Measurements from ENCODE around the gene PDHX.

Gene PDHX

GRCh38 chr11:34957206-34957605, 40.8 kb downstream of the PDHX start:
- no peak for TF ChIP-seq ZC3H10 (CRISPR knock-in tag; IDR thresholded peaks at IDR 0.05)
- TF ChIP-seq ZFP30 (CRISPR knock-in tag; IDR thresholded peaks at IDR 0.05) = no peak
- no peak for TF ChIP-seq SNAI2 (CRISPR knock-in tag; IDR thresholded peaks at IDR 0.05)
- TF ChIP-seq TCF4 (CRISPR knock-in tag; IDR thresholded peaks at IDR 0.05; ENCODE audit: borderline replicate concordance) = no peak
- no peak for TF ChIP-seq RARB (CRISPR knock-in tag; IDR thresholded peaks at IDR 0.05)
- ATAC-seq = no peak

GRCh38 chr11:34957606-34958005, 41.2 kb downstream of the PDHX start:
- no peak for TF ChIP-seq CSDC2 (CRISPR knock-in tag; IDR thresholded peaks at IDR 0.05)
- no peak for TF ChIP-seq PATZ1 (CRISPR knock-in tag; IDR thresholded peaks at IDR 0.05; ENCODE audit: borderline replicate concordance)
- TF ChIP-seq BACH2 (CRISPR knock-in tag; IDR thresholded peaks at IDR 0.05; ENCODE audit: borderline replicate concordance) = no peak
- no peak for TF ChIP-seq TSHZ2 (CRISPR knock-in tag; IDR thresholded peaks at IDR 0.05)
- TF ChIP-seq CSRNP3 (CRISPR knock-in tag; IDR thresholded peaks at IDR 0.05) = no peak
- no peak for TF ChIP-seq PPARA (CRISPR knock-in tag; IDR thresholded peaks at IDR 0.05; ENCODE audit: borderline replicate concordance)
- no peak for TF ChIP-seq ARNTL (CRISPR knock-in tag; IDR thresholded peaks at IDR 0.05; ENCODE audit: borderline replicate concordance, low read depth)
- no peak for TF ChIP-seq CREB5 (CRISPR knock-in tag; IDR thresholded peaks at IDR 0.05; ENCODE audit: low read depth)
- no peak for TF ChIP-seq ZFP3 (CRISPR knock-in tag; IDR thresholded peaks at IDR 0.05)
- TF ChIP-seq ZNF565 (CRISPR knock-in tag; conservative IDR thresholded peaks at IDR 0.05; ENCODE audit: low read depth) = no peak
- no peak for TF ChIP-seq RARB (CRISPR knock-in tag; IDR thresholded peaks at IDR 0.05)
- TF ChIP-seq ZC3H10 (CRISPR knock-in tag; IDR thresholded peaks at IDR 0.05) = no peak
- no peak for TF ChIP-seq POU6F1 (CRISPR knock-in tag; IDR thresholded peaks at IDR 0.05; ENCODE audit: borderline replicate concordance, low read depth)
- no peak for ATAC-seq

GRCh38 chr11:34959770-34960169, 43.4 kb downstream of the PDHX start:
- TF ChIP-seq CSRNP3 (CRISPR knock-in tag; IDR thresholded peaks at IDR 0.05) = no peak
- no peak for TF ChIP-seq CSDC2 (CRISPR knock-in tag; IDR thresholded peaks at IDR 0.05)
- TF ChIP-seq PATZ1 (CRISPR knock-in tag; IDR thresholded peaks at IDR 0.05; ENCODE audit: borderline replicate concordance) = no peak
- no peak for TF ChIP-seq RARB (CRISPR knock-in tag; IDR thresholded peaks at IDR 0.05)
- no peak for TF ChIP-seq ARNTL (CRISPR knock-in tag; IDR thresholded peaks at IDR 0.05; ENCODE audit: borderline replicate concordance, low read depth)
- no peak for TF ChIP-seq POU6F1 (CRISPR knock-in tag; IDR thresholded peaks at IDR 0.05; ENCODE audit: borderline replicate concordance, low read depth)
- TF ChIP-seq ZFP3 (CRISPR knock-in tag; IDR thresholded peaks at IDR 0.05) = no peak
- TF ChIP-seq TSHZ2 (CRISPR knock-in tag; IDR thresholded peaks at IDR 0.05) = no peak
- TF ChIP-seq SNAI2 (CRISPR knock-in tag; IDR thresholded peaks at IDR 0.05) = no peak
- no peak for ATAC-seq
